ENCODE measurements around the gene STOML1. TPM values are rescaled to one million over a fixed set of nuclear protein-coding genes. Genes with fewer than 3 reads are reported as not detected.

Gene STOML1
- total and polyA plus RNA-seq, 9 of the 15 experiments (the other 6 are each of a cell fraction or from before 2014, with no cell fraction given) = 0.25 to 9.7 (median 4.6) TPM

DNA sequence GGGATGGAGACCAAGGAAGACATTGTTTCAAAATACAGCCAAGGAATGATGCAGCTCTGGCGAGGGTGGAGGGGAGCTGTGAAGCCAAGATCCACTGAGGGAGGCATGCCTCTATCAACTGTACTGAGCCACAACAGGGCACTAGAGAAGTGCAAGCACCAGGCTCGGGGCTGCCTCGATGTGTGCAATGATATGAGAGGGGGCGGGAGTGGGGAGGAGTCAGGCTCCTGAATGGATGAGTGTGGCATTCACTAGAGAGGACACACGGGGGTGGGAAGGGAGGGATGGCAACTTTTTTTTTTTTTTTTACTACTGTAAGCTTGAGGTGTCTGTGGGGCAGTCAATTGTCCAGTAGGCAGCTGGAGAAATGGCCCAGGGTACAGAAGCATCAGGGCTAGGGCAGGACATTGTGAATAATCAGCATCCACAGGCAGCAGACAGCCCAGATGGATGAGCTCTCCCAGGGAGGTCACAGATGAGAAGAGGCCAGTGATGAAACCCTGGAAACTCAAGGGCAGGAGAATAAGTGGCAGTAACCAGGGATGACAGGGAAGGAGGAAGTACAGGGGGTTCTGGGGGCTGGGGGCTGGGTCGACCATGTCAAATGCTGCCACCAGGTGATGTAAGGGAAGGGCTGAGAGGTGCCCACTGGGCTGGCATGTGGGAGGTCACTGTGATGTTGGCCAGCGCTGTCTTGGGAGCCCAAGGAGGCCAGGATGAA lies 5.9 kb downstream of the STOML1 start:
- no peaks in the 10 kb centered on the region for H3K27me3 ChIP-seq (ENCODE audit: control insufficient read depth in 2 of 2, insufficient read depth in 2 of 2, low read length in 2 of 2)
- H3K4me1 ChIP-seq (replicated peaks in 1 of 2; ENCODE audit: control insufficient read depth in 2 of 2, insufficient read depth in 2 of 2, low read length in 2 of 2) = peaks cover 28 to 40% of the 10 kb centered on the region in 2 experiments
- TF ChIP-seq ARID1B (IDR thresholded peaks at IDR 0.05) (no peak), EGR1 (conservative IDR thresholded peaks at IDR 0.05) (peak; percentile 25; the same call in 1 of the 2 replicates), U2AF2 (optimal IDR thresholded peaks at IDR 0.05; ENCODE audit: low read depth, low read length) (no peak)
- TF ChIP-seq, protein P1, sequence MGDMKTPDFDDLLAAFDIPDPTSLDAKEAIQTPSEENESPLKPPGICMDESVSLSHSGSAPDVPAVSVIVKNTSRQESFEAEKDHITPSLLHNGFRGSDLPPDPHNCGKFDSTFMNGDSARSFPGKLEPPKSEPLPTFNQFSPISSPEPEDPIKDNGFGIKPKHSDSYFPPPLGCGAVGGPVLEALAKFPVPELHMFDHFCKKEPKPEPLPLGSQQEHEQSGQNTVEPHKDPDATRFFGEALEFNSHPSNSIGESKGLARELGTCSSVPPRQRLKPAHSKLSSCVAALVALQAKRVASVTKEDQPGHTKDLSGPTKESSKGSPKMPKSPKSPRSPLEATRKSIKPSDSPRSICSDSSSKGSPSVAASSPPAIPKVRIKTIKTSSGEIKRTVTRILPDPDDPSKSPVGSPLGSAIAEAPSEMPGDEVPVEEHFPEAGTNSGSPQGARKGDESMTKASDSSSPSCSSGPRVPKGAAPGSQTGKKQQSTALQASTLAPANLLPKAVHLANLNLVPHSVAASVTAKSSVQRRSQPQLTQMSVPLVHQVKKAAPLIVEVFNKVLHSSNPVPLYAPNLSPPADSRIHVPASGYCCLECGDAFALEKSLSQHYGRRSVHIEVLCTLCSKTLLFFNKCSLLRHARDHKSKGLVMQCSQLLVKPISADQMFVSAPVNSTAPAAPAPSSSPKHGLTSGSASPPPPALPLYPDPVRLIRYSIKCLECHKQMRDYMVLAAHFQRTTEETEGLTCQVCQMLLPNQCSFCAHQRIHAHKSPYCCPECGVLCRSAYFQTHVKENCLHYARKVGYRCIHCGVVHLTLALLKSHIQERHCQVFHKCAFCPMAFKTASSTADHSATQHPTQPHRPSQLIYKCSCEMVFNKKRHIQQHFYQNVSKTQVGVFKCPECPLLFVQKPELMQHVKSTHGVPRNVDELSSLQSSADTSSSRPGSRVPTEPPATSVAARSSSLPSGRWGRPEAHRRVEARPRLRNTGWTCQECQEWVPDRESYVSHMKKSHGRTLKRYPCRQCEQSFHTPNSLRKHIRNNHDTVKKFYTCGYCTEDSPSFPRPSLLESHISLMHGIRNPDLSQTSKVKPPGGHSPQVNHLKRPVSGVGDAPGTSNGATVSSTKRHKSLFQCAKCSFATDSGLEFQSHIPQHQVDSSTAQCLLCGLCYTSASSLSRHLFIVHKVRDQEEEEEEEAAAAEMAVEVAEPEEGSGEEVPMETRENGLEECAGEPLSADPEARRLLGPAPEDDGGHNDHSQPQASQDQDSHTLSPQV (IDR thresholded peaks at IDR 0.05) = no peak
- H3K4me2 ChIP-seq (ENCODE audit: insufficient read depth, low read length) = no peak overlapping the region
- POLR2A ChIA-PET = interaction anchor here (0.6 kb wide), 1 partner anchor 1257 kb away, joined by 3 read pairs; no protein-coding TSS in a partner anchor
- FAIRE-seq = no peak
- H3K4me3 ChIP-seq = no peak overlapping the region
- ATAC-seq = no peak
- H2AFZ ChIP-seq (ENCODE audit: low read depth, low read length) = no peak overlapping the region
- DNase-seq (ENCODE audit: extremely low read depth in 1 of 4, low spot score in 3 of 4) = no peak
- 33% methylated on average over 6 of the region's 7 CpGs for WGBS (ENCODE audit: insufficient coverage, low coverage, missing lambda C conversion rate)
- no peak overlapping the region for H3K9ac ChIP-seq (ENCODE audit: insufficient read depth in 1 of 2, low read depth in 2 of 2, low read length in 2 of 2)
- H3K36me3 ChIP-seq (ENCODE audit: control insufficient read depth, insufficient read depth, low read length) = no peaks in the 10 kb centered on the region
- peaks cover 2% of the 10 kb centered on the region; the same call in 1 of the 3 replicates for H3K79me2 ChIP-seq (ENCODE audit: control insufficient read depth, insufficient read depth, low read length)
- intact Hi-C loops (cut with micrococcal nuclease) (no loop called here), in situ Hi-C loops (cut with MboI) (no loop called here)
- H4K20me1 ChIP-seq (replicated peaks; ENCODE audit: control insufficient read depth, insufficient read depth, low read length) = no peaks in the 10 kb centered on the region
- CTCF ChIA-PET (ENCODE audit: low intra/inter-chr PET ratio) = no interaction called here
- no peaks in the 10 kb centered on the region for H3K9me3 ChIP-seq (replicated peaks; ENCODE audit: control insufficient read depth, insufficient read depth, low read depth, low read length)
- no peaks in the 10 kb centered on the region for H3K9me1 ChIP-seq (ENCODE audit: control insufficient read depth, insufficient read depth, low read length)
- no TSS peak for BruUV-seq (replicated peaks)
- no peak overlapping the region for H3K27ac ChIP-seq (ENCODE audit: extremely low read depth, low read depth, low read length)
